ENCODE measurements around the gene TRIM33. TPM values are rescaled to one million over a fixed set of nuclear protein-coding genes. Genes with fewer than 3 reads are reported as not detected.

TRIM33 gene
- total and polyA plus RNA-seq, 8 donors, result 8.6 to 19.1 (median 15.6) TPM

DNA sequence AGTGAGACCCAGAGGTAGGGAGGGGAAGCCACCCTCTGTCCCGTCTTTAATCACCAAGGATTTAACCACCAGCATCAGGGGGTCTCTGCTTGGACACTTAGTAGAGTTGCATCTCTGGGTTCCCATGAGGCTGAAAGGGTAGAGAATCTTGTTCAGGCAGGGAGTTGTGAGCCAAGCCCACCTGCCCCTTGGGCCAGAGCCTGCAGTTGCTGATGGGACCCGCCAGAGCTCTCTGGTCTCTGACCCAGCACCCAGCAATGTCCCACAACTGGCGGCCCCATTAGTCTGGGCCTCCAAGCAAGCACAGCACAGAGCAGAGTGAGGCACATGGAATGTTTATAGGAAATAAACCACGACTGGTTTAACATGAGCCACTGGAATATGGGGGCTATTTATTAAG lies 166.3 kb downstream of the TRIM33 start:
- intact Hi-C loops (cut with DNase I), result loop anchor here in 1 of 3 donors (10.0 kb wide), 1 partner anchor 210 kb away; no protein-coding TSS in a partner anchor
- TF ChIP-seq CTCF (IDR thresholded peaks at IDR 0.05), result no peak
- no peak for FAIRE-seq
- WGBS, 2 donors, result 86 to 90% methylated on average over 4 of the region's 4 CpGs
- H3K36me3 ChIP-seq, result no peaks in the 10 kb centered on the region
- no peak overlapping the region for H3K27ac ChIP-seq
- H3K4me3 ChIP-seq, result no peak overlapping the region
- H3K27me3 ChIP-seq, result no peaks in the 10 kb centered on the region
- H3K9me3 ChIP-seq, result no peaks in the 10 kb centered on the region
- H3K4me1 ChIP-seq, result no peaks in the 10 kb centered on the region
- no peak for DNase-seq
- no peak for ATAC-seq

Other genes with a start within 250 kb of the TRIM33 start
- 10 to 100 TPM; 11.7 to 17.5 (median 13.3) TPM for gene BCAS2, start 70.4 kb upstream of the TRIM33 start, total RNA-seq
- 10 to 100 TPM in 1 of 2 donors, 1 to 10 TPM in 1; 9.6 to 24.4 TPM for gene BCAS2, start 70.4 kb upstream of the TRIM33 start, polyA plus RNA-seq
- 1 to 10 TPM; 1.0 to 2.5 (median 2.0) TPM for gene DENND2C, start 158.8 kb upstream of the TRIM33 start, total RNA-seq
- gene DENND2C, start 158.8 kb upstream of the TRIM33 start, polyA plus RNA-seq, result 1 to 10 TPM; 1.2 to 2.6 TPM
- under 1 TPM in 1 of 6 donors, not detected in 5; 0.47 TPM for gene AMPD1, start 184.3 kb upstream of the TRIM33 start, total RNA-seq
- gene AMPD1, start 184.3 kb upstream of the TRIM33 start, polyA plus RNA-seq, result not detected
- 10 to 100 TPM in 4 of 6 donors, 1 to 10 TPM in 2; 6.5 to 18.4 (median 10.8) TPM for gene NRAS, start 205.6 kb upstream of the TRIM33 start, total RNA-seq
- gene NRAS, start 205.6 kb upstream of the TRIM33 start, polyA plus RNA-seq, result 1 to 10 TPM; 5.4 to 8.5 TPM
- gene CSDE1, start 246.8 kb upstream of the TRIM33 start, total RNA-seq, result 100 to 1,000 TPM; 268 to 346 (median 320) TPM
- gene CSDE1, start 246.8 kb upstream of the TRIM33 start, polyA plus RNA-seq, result 100 to 1,000 TPM in 1 of 2 donors, 10 to 100 TPM in 1; 61.4 to 114 TPM